T-helper 17 cell (primary cell): ENCODE data around the gene SCMH1. TPM values are rescaled to one million over a fixed set of nuclear protein-coding genes. Genes with fewer than 3 reads are reported as not detected.

Experiments used
- ATAC-seq: fragments of 150-1000 bp; cut with Tn5 transposase; 2 replicates; pipeline ENCODE4 v1.10.0; 2021; ENCODE audit warnings: mild to moderate bottlenecking, moderate library complexity
- DNase-seq, 3 donors: peaks; one replicate each; pipeline versions ENCODE4 v3.0.0 to v3.0.0-alpha.2; 2020 to 2021
- H3K9me3 ChIP-seq: one replicate; pipeline ENCODE4 v1.7.0; 2013; ENCODE audit warnings: low read length, mild to moderate bottlenecking; ENCODE audit not compliant: control insufficient read depth, poor library complexity, severe bottlenecking
- H3K27ac Mint-ChIP-seq: one replicate; pipeline ENCODE4 v1.8.0; 2022; ENCODE audit warnings: mild to moderate bottlenecking, moderate library complexity, mixed read lengths
- H3K27me3 Mint-ChIP-seq: one replicate; pipeline ENCODE4 v1.8.0; 2022; ENCODE audit warnings: mixed read lengths
- H3K36me3 Mint-ChIP-seq: one replicate; pipeline ENCODE4 v1.8.0; 2022; ENCODE audit warnings: low read depth, mixed read lengths
- H3K4me1 Mint-ChIP-seq: one replicate; pipeline ENCODE4 v1.8.0; 2022; ENCODE audit warnings: mild to moderate bottlenecking, mixed read lengths
- H3K4me3 Mint-ChIP-seq: one replicate; pipeline ENCODE4 v1.8.0; 2022; ENCODE audit warnings: mild to moderate bottlenecking, moderate library complexity, mixed read lengths
- total RNA-seq, 4 donors: library from RNA in 2 of 4; stranded (reverse) in 2 of 4; gene quantifications; one replicate each; pipeline ENCODE4 v1.2.3 and lab custom pipeline; 2022 to 2026

SCMH1 gene
- total RNA-seq, 2 donors from 2014 or later = 18.6 to 19.4 TPM

DNA sequence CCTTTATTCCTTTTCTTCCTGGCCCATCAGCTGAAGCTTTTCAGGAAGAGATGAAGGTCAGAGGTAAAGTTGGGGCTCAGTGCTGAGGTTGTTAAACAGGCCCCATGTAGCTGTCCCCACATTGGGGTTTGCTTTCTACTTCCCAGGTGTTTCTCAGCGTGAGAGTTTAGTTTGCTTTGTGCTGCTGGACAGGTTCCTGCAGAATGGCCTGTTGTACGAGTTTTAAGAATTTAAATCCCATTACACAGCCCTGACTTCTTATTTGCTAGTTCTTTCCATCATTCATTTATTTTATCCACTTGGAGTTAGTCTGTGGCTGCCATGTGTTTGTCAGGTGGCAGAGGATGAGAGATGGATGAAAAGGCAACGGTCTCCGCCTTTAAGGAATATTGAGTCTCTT lies 243.4 kb downstream of the SCMH1 start:
- peaks cover 19% of the 10 kb centered on the region for H3K4me1 Mint-ChIP-seq
- no peak overlapping the region for H3K4me3 Mint-ChIP-seq

DNA sequence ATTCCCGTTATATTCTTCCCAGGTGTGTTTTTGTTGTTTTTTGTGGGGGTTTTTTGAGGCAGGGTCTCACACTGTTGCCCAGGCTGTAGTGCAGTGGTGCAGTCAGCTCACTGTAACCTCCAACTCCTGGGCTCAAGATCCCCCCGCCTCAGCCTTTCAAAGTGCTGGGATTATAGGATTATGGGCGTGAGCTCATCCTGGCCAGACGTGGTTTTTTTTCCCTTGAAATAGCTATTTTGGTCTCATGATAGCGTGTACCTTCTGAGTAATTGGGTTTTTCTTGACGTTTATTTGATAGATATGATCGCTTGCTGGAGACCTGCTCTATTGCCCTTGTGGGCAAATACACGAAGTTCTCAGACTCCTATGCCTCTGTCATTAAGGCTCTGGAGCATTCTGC lies 245.0 kb downstream of the SCMH1 start:
- H3K27me3 Mint-ChIP-seq = no peaks in the 10 kb centered on the region
- no peak overlapping the region for H3K4me3 Mint-ChIP-seq
- ATAC-seq = no peak
- H3K27ac Mint-ChIP-seq = no peak overlapping the region
- H3K4me1 Mint-ChIP-seq = peaks cover 7% of the 10 kb centered on the region
- no peak for DNase-seq
- no peaks in the 10 kb centered on the region for H3K9me3 ChIP-seq
- peaks cover 20% of the 10 kb centered on the region for H3K36me3 Mint-ChIP-seq

More for the DNA sequence above, 243.4 kb downstream of the SCMH1 start:
- no peak for DNase-seq
- H3K9me3 ChIP-seq = no peaks in the 10 kb centered on the region
- Mint-ChIP-seq H3K36me3 (peaks cover 17% of the 10 kb centered on the region), H3K27me3 (no peaks in the 10 kb centered on the region), H3K27ac (no peak overlapping the region)
- no peak for ATAC-seq

DNA sequence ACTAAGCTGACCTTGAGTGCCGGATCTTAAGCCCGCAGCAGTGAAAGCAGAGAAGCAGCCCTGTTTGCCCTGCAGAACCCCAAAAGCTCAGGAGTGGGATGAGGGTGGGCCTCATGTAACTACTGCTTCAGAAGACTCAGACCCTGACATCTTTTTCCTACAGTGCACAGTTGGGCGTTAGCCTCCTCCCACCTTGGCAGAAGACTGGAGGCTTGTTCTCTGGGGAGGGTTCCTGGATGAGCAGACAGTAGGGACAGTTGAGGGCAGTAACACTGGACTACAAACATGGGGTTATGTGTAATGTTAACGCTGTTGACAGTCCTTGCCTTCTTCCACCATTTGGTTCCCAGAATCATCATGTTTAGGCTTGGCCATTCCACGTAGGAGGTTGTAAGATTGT lies 253.0 kb downstream of the SCMH1 start:
- Mint-ChIP-seq H3K4me3 (no peak overlapping the region), H3K4me1 (peaks cover 4% of the 10 kb centered on the region), H3K36me3 (peaks cover 22% of the 10 kb centered on the region), H3K27ac (peak overlapping the region; percentile 29), H3K27me3 (no peaks in the 10 kb centered on the region)
- no peaks in the 10 kb centered on the region for H3K9me3 ChIP-seq
- ATAC-seq = no peak
- DNase-seq = no peak

DNA sequence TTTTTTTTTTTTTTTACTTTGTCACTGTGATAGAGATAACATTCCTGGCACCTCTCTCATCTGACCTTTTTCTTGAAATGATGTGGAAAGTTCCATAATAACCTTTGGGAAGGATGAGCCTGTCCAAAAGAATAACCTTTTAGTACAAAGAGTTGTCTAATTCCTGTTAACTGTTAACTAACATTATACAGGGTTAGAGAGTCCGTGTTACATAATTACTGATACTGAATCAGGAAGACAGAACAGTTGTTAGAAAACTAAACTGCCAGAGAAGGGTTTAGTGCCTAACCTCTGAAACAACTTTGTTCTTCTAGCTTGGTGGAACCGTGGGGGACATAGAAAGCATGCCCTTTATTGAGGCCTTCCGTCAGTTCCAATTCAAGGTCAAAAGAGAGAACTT lies 253.8 kb downstream of the SCMH1 start:
- Mint-ChIP-seq H3K36me3 (peaks cover 22% of the 10 kb centered on the region), H3K27ac (no peak overlapping the region), H3K4me1 (peaks cover 4% of the 10 kb centered on the region), H3K4me3 (no peak overlapping the region), H3K27me3 (no peaks in the 10 kb centered on the region)
- ATAC-seq (no peak), DNase-seq (no peak)
- no peaks in the 10 kb centered on the region for H3K9me3 ChIP-seq

DNA sequence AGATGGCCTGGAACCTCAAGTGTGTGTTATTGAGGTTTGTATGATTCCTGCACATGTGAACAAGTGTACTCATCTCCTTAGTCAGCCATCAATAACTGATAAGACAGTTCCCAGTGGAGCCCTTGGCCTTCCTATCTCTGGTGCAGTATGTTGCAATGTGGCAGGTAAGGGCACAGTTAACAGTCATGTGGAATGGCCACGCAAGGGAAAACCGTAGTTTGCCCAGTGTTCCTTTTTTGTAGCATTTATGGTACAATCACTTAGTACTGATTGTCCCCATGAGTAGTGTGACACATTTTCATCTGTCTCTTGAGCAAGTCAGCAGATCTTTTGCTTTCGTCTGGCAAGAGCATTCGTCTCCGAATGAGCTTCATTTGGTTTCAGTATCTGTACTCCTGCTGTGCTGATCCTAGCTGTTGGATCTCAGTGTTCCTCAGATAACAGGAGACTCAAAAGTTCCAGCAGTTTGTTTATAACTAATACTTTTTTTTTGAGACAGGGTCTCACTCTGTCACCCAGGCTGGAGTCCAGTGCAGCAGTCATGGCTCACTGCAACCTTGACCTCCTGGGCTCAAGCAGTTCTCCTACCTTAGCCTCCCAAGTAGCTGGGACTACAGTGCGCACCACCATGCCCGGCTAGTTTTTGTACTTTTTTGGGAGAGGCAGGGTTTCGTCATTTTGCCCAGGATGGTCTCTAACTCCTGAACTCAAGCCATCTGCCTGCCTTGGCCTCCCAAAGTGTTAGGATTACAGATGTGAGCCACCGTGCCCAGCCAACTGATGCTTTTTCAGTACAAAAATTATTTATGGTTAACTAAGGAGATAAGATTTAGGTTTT lies 254.4 kb downstream of the SCMH1 start:
- H3K4me1 Mint-ChIP-seq = peaks cover 4% of the 10 kb centered on the region

DNA sequence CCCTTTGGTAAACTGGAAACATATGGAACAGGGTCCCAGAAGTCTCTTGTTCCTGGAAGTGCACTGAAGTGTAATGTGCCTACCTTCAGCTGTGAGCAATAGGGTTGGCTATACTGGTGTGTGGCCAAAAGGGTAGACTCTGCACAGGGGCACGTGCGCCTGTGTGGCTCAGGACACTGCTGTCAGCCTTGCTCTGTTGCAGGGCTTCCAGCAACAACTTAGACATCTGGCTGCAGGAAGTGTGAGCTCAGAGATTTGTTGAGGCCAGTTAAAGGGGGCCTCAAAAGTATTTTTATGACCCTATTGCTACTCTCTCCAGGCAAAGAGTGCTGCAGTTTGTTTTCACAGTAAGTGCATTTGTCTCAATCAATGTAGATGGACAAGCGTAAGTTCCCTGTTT lies 255.2 kb downstream of the SCMH1 start:
- ATAC-seq (no peak), DNase-seq (no peak)
- no peak overlapping the region for H3K27ac Mint-ChIP-seq
- H3K4me3 Mint-ChIP-seq = no peak overlapping the region
- peaks cover 7% of the 10 kb centered on the region for H3K4me1 Mint-ChIP-seq
- no peaks in the 10 kb centered on the region for H3K9me3 ChIP-seq
- H3K36me3 Mint-ChIP-seq = peaks cover 18% of the 10 kb centered on the region
- no peaks in the 10 kb centered on the region for H3K27me3 Mint-ChIP-seq

More for the DNA sequence above, 254.4 kb downstream of the SCMH1 start:
- H3K9me3 ChIP-seq = no peaks in the 10 kb centered on the region
- Mint-ChIP-seq H3K27ac (no peak overlapping the region), H3K4me3 (no peak overlapping the region), H3K36me3 (peaks cover 22% of the 10 kb centered on the region), H3K27me3 (no peaks in the 10 kb centered on the region)
- DNase-seq (no peak), ATAC-seq (no peak)

DNA sequence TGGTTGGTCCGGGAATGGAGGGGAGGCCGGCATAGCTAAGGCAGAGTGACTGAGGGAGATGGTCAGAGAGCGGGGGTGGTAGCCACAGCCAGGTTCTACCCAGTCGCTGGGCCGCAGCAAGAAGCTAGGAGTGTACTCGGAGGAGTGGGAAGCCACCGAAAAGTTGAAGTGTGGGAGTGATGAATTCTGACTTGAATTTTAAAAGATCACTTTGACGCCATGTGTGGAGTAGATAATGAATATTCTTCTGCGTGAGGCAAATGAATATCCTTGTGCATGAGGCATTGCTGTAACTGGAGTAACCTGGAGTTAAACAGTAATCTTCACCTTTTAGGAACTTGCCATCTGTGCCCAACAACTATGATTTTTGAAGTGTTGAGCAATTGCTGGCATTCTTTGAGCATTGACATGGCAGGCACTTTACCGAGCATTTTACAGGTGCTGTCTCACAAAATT lies 255.8 kb downstream of the SCMH1 start:
- H3K4me3 Mint-ChIP-seq = no peak overlapping the region

DNA sequence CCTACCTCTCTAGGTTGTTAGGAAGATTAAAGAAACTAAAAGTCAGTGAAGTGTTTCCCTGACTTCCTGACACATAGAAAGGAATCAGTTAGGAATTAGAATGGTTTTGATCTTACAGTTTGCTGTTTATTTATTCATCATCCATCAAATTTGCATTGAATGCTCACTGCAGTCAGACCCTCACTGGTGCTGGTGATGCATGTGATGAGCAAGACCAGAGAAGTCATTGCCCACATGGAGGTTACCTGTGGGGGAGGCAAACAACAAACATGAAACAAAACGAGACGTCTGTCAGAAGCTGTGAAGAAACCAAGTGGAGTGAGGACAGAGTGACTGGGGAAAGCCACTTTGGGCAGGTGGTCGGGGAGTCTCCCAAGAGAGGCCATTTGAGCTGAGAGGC lies 256.2 kb downstream of the SCMH1 start:
- no peak for DNase-seq
- peaks cover 11% of the 10 kb centered on the region for H3K4me1 Mint-ChIP-seq
- H3K36me3 Mint-ChIP-seq = peaks cover 17% of the 10 kb centered on the region
- ATAC-seq = no peak
- H3K4me3 Mint-ChIP-seq = no peak overlapping the region
- no peaks in the 10 kb centered on the region for H3K9me3 ChIP-seq
- H3K27me3 Mint-ChIP-seq = no peaks in the 10 kb centered on the region
- H3K27ac Mint-ChIP-seq = no peak overlapping the region

More for the DNA sequence above, 255.8 kb downstream of the SCMH1 start:
- no peaks in the 10 kb centered on the region for H3K9me3 ChIP-seq
- Mint-ChIP-seq H3K4me1 (peaks cover 7% of the 10 kb centered on the region), H3K36me3 (peaks cover 17% of the 10 kb centered on the region), H3K27me3 (no peaks in the 10 kb centered on the region), H3K27ac (no peak overlapping the region)
- DNase-seq = no peak
- no peak for ATAC-seq

DNA sequence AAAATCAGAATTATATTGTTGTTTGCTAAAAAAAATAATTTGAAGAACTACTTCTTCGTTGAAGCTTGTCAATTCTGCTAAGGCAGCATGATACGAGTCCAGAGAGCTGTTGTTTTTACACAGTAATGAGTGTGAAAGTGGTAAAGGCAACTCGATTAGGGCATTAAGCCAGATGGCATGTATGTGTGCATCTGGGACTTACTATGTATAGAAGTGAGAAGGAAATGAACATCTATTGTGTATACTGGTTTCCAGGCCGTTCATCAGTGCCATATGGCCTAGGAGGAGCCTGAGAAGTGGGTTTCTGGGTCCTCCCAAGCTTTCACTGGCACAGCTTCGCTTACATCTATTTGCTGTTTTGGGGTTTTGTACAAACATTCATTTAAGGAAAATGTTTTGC lies 256.9 kb downstream of the SCMH1 start:
- peaks cover 18% of the 10 kb centered on the region for H3K4me1 Mint-ChIP-seq
- H3K27ac Mint-ChIP-seq = no peak overlapping the region
- DNase-seq (no peak), ATAC-seq (no peak)
- H3K36me3 Mint-ChIP-seq = peaks cover 13% of the 10 kb centered on the region
- no peaks in the 10 kb centered on the region for H3K9me3 ChIP-seq
- H3K4me3 Mint-ChIP-seq = no peak overlapping the region
- H3K27me3 Mint-ChIP-seq = no peaks in the 10 kb centered on the region

DNA sequence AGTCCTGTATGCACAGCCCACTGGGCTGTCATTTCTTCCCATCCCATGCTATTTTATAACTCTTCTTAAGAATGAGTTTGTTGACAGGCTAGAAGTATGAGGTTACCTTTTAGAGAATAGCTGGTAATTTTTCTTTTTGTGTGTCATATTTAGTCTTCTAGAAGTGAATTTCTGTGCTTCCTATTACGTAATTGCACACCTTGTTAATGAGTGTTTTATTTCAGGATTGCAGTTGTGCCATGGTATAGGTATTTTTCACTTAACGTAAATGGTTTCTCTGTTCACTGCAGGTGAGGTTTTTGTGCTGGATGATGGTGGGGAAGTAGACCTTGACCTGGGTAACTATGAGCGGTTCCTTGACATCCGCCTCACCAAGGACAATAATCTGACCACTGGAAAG lies 257.6 kb downstream of the SCMH1 start:
- H3K36me3 Mint-ChIP-seq = peaks cover 11% of the 10 kb centered on the region
- H3K27ac Mint-ChIP-seq = no peak overlapping the region
- H3K9me3 ChIP-seq = no peaks in the 10 kb centered on the region

DNA sequence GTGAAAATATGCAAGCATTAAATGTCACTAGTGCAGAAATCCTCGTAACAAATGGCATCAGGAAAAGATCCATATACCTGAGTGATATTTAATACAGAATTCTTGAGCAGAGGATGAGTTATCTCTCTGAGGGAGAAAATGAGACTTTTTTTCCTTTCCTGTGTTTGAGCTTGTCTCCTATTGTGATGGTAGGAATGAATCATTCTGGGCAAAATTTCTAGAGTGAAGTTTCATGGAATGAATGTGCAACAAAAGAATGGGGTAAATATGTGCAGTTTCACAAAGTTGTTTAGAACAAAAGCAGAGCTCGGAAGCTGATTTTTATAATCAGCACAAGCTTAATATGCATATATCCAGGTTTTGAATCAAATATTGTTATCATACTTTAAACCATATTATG lies 258.0 kb downstream of the SCMH1 start:
- no peaks in the 10 kb centered on the region for H3K27me3 Mint-ChIP-seq
- H3K27ac Mint-ChIP-seq = no peak overlapping the region
- peaks cover 18% of the 10 kb centered on the region for H3K4me1 Mint-ChIP-seq
- no peak overlapping the region for H3K4me3 Mint-ChIP-seq
- peaks cover 8% of the 10 kb centered on the region for H3K36me3 Mint-ChIP-seq
- DNase-seq (no peak), ATAC-seq (no peak)
- no peaks in the 10 kb centered on the region for H3K9me3 ChIP-seq

More for the DNA sequence above, 257.6 kb downstream of the SCMH1 start:
- DNase-seq = no peak
- Mint-ChIP-seq H3K4me3 (no peak overlapping the region), H3K27me3 (no peaks in the 10 kb centered on the region), H3K4me1 (peaks cover 18% of the 10 kb centered on the region)
- no peak for ATAC-seq

DNA sequence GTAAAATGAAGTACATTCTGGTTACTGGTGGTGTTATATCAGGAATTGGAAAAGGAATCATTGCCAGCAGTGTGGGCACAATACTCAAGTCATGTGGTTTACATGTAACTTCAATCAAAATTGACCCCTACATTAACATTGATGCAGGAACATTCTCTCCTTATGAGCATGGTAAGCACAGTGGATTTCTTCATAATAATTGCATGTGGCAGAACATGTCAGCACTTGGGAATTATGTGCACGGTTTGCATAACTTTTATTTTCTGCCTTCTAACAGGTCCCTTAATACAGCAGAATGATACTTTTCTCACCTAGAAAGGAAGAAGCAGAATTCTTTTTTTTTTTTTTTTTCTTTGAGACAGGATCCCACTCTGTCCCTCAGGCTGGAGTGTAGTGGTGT lies 258.8 kb downstream of the SCMH1 start:
- Mint-ChIP-seq H3K4me1 (peaks cover 20% of the 10 kb centered on the region), H3K4me3 (no peak overlapping the region), H3K36me3 (peaks cover 4% of the 10 kb centered on the region), H3K27me3 (no peaks in the 10 kb centered on the region), H3K27ac (no peak overlapping the region)
- no peak for DNase-seq
- ATAC-seq = no peak
- H3K9me3 ChIP-seq = no peaks in the 10 kb centered on the region

DNA sequence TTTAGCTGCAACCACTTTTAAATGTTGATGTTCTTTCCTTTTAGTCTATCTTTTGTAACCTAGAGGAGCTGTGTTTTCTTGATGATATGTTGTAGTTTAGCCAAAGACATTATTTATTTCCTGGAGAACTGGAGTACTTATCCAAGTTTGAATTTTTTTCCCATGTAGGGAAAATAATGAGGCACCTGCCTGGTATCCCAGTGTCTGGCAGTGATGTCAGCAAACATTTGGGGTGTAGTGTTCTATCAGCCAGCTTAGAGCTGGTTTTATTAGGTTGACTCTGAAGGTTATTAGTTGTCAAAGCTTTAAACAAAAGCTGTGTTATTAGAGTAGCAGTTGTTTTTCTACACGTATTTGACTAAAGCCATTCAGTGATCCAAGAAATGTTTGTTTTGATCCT lies 259.4 kb downstream of the SCMH1 start:
- Mint-ChIP-seq H3K36me3 (peaks cover 4% of the 10 kb centered on the region), H3K27ac (peak overlapping the region; percentile 81), H3K4me1 (peaks cover 20% of the 10 kb centered on the region), H3K4me3 (no peak overlapping the region), H3K27me3 (no peaks in the 10 kb centered on the region)
- ATAC-seq (no peak), DNase-seq (no peak)
- no peaks in the 10 kb centered on the region for H3K9me3 ChIP-seq
